Motor neuron (in vitro differentiated cells): Measurements from ENCODE around the gene RAMP3. TPM values are rescaled to one million over a fixed set of nuclear protein-coding genes. Genes with fewer than 3 reads are reported as not detected.
"Not testable (repeated sequence)": the region's sequence is repeated elsewhere in the genome, so short reads cannot be mapped to it uniquely, and the experiment has no call there.

Experiments
- ATAC-seq, 8 experiments: fragments of 200-7000 bp; cut with Tn5 transposase; replicated peaks in 6 of 8; 2 replicates each; pipeline ENCODE4 v1.8.0; 2021; ENCODE audit warnings: mild to moderate bottlenecking in 8 of 8, moderate library complexity in 8 of 8
- H3K27ac ChIP-seq, 2 donors: fragments of 250-450 bp; sonication (Bioruptor Pico); 2 replicates each; pipeline ENCODE4 v1.9.0; 2021; ENCODE audit warnings: antibody characterized with exemption in 2 of 2, mild to moderate bottlenecking in 2 of 2, moderate library complexity in 1 of 2
- H3K4me1 ChIP-seq, 2 donors: fragments of 250-450 bp; sonication (Bioruptor Pico); replicated peaks in 1 of 2; 2 replicates each; pipeline ENCODE4 v1.6.1; 2021; ENCODE audit warnings: antibody characterized with exemption in 2 of 2, mild to moderate bottlenecking in 2 of 2, moderate library complexity in 1 of 2
- H3K4me3 ChIP-seq, 5 donors: fragments of 250-450 bp; sonication (Bioruptor Pico); 2 replicates each; pipeline ENCODE4 v1.9.0; 2021; ENCODE audit warnings: antibody characterized with exemption in 5 of 5, mild to moderate bottlenecking in 5 of 5, moderate library complexity in 4 of 5
- WGBS, 10 experiments: fragments of 450-650 bp; shearing (Covaris generic); methylation state at CpG; one replicate each; pipeline ENCODE4 v1.0.0; 2022; 5-methylcytosine and 5-hydroxymethylcytosine counted together
- in situ Hi-C, 9 experiments: fragments of 400-800 bp; cut with MboI; loops; one replicate each; pipeline ENCODE4 v1.15.0; 2021; ENCODE audit warnings: low sequenced_read_pairs in 9 of 9, low pct_unique_long_range_greater_than_20kb in 2 of 9; ENCODE audit not compliant: unreplicated experiment in 9 of 9
- total RNA-seq, 8 experiments: library from RNA; unstranded; fragments of 300-600 nt; gene quantifications; 2 replicates each; pipeline versions ENCODE4 v1.2.3 to v1.2.4, GENCODE V29; 2022

RAMP3 gene
- total RNA-seq, 8 experiments from 2014 or later = 0.13 to 0.71 (median 0.31) TPM; not detected in 5

GRCh38 chr7:45151131-45151684 is 6.4 kb upstream of the RAMP3 start:
- Histone ChIP-seq H3K4me1 (no peaks in the 10 kb centered on the region), H3K4me3 (no peak overlapping the region), H3K27ac (no peak overlapping the region)
- in situ Hi-C loops = loop anchor here (10.0 to 25.0 kb wide), 5 partner anchors 104 to 714 kb away; partner anchors contain the start of gene CCDC201 (in 5 of the 9)
- 0 to 100% (median 80%) methylated on average over 1 to 2 of the region's 9 CpGs; no CpG with 5 or more reads in 5 of the 10 experiments for WGBS, 10 experiments
- ATAC-seq = no peak

GRCh38 chr7:45151967-45152366 is 5.6 kb upstream of the RAMP3 start:
- Histone ChIP-seq H3K4me1 (no peaks in the 10 kb centered on the region), H3K4me3 (no peak overlapping the region), H3K27ac (no peak overlapping the region)
- in situ Hi-C loops = loop anchor here (10.0 to 25.0 kb wide), 5 partner anchors 103 to 713 kb away; partner anchors contain the start of gene CCDC201 (in 5 of the 9)
- 5 to 60% (median 40%) methylated on average over 1 to 3 of the region's 3 CpGs; no CpG with 5 or more reads in 4 of the 10 experiments for WGBS, 10 experiments
- no peak for ATAC-seq

DNA sequence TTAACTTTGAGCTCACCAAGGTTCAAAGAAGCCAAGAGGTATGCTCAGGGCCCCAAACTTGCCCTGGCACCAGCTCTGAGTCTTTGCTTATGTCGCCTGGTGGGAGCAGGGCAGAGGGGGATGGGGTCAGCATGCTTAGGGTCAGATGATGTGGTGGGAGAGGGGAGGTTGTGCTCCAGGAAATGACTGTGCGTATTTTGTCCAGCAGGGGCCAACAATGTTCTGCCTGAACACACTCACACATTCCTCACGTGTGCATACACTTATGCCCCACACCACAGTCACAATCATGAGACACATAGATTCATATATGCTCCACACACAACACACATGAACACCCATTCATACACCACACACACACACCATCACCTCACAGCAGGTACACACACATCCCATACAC is 4.4 kb upstream of the RAMP3 start:
- no peak overlapping the region for H3K27ac ChIP-seq
- ATAC-seq = no peak
- in situ Hi-C loops = loop anchor here (10.0 to 25.0 kb wide), 5 partner anchors 102 to 712 kb away; partner anchors contain the start of gene CCDC201 (in 5 of the 9)
- 0 to 70% (median 50%) methylated on average over 1 to 3 of the region's 3 CpGs; no CpG with 5 or more reads in 4 of the 10 experiments for WGBS, 10 experiments
- no peak overlapping the region for H3K4me3 ChIP-seq
- H3K4me1 ChIP-seq = no peaks in the 10 kb centered on the region

- not testable (repeated sequence) for ATAC-seq, H3K4me1 ChIP-seq, H3K4me3 ChIP-seq, H3K27ac ChIP-seq
- 47 to 100% (median 83%) methylated on average over 2 to 8 of the region's 8 CpGs; no CpG with 5 or more reads in 1 of the 10 experiments for WGBS, 10 experiments
- in situ Hi-C loops = loop anchor here (10.0 to 25.0 kb wide), 5 partner anchors 101 to 711 kb away; partner anchors contain the start of gene CCDC201 (in 5 of the 9)
These were observed 3.7 kb upstream of the RAMP3 start for GRCh38 chr7:45153861-45154260.

DNA sequence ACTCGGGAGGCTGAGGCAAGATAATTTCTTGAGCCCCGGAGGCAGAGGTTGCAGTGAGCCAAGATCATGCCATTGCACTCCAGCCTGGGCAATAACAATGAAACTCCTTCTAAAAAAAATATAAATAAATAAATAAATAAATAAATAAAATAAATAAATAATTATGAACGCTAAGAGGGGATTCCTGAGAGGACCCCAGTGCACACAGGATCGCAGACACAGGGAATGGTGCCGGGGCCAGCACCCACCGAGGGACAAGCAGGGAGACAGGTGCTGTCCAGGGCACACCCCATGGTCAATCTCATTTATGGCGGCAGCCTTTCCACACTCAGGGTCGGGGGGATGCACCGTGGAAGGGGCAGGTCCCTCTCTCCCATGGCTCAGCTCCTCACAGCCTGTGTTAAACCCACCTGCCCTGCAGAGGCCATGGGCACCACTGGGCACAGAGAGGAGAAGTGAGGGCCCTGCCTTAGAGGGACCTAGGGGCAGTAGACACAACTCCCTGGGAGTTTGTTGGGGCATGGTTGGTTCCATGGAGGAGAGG is 2.2 kb upstream of the RAMP3 start:
- H3K4me3 ChIP-seq = no peak overlapping the region
- H3K4me1 ChIP-seq = peaks cover 0 to 3% of the 10 kb centered on the region in 2 donors
- no peak overlapping the region for H3K27ac ChIP-seq
- in situ Hi-C loops = loop anchor here (10.0 to 25.0 kb wide), 5 partner anchors 99 to 709 kb away; partner anchors contain the start of gene CCDC201 (in 5 of the 9)
- no peak for ATAC-seq
- WGBS, 10 experiments = 72 to 100% (median 93%) methylated on average over 1 to 5 of the region's 9 CpGs; no CpG with 5 or more reads in 3 of the 10 experiments

DNA sequence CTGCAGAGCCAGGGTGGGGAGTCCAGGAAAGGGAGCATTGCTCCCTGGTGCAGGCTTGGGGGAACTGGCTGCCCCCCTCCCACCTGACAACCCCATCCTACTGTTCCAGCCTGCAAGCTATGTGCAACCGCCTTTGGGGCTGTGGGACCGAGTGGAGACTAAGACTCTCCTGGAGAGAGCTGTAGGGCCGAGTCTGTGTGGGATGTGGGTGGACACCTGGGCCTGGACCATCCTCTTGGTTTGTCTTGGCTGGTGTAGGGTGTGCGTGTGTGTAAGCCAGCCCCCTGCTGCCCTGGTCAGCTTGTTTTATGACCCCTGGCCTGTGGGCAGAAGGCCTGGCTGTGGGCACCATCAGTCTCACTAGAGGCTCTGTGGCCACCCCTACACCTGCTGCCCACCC is 1.6 kb upstream of the RAMP3 start:
- in situ Hi-C loops = loop anchor here (10.0 to 25.0 kb wide), 5 partner anchors 99 to 709 kb away; partner anchors contain the start of gene CCDC201 (in 5 of the 9)
- Histone ChIP-seq H3K27ac (no peak overlapping the region), H3K4me1 (peaks cover 4 to 8% of the 10 kb centered on the region in 2 donors), H3K4me3 (no peak overlapping the region)
- ATAC-seq = no peak
- 83 to 100% (median 100%) methylated on average over 1 to 2 of the region's 4 CpGs; no CpG with 5 or more reads in 7 of the 10 experiments for WGBS, 10 experiments

- Histone ChIP-seq H3K4me1 (peaks cover 4 to 8% of the 10 kb centered on the region in 2 donors), H3K27ac (no peak overlapping the region), H3K4me3 (no peak overlapping the region)
- WGBS, 10 experiments = 60 to 100% (median 95%) methylated on average over 1 to 4 of the region's 8 CpGs; no CpG with 5 or more reads in 3 of the 10 experiments
- in situ Hi-C loops = loop anchor here (10.0 to 25.0 kb wide), 5 partner anchors 98 to 708 kb away; partner anchors contain the start of gene CCDC201 (in 5 of the 9)
- ATAC-seq = no peak
These were observed 897 bp upstream of the RAMP3 start for GRCh38 chr7:45156516-45157272.

DNA sequence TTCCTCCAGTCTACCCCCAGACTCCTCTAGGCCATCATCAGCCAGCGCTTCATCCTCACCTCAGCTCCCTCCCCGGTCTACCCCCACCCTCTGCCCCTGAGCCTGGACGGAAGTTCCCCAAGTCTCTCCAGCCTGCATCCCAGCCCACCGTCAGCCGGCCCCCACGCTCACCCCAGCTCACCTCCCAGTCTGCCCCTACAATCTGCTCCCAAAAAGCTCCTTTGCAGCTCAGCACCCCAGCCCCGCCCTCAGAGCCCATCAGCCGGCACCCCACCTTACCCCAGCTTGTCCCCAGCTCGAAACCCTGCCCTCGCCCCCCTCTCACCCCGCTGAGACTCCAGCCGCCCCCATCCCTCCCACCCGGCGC is 322 bp upstream of the RAMP3 start:
- no CpG with 5 or more reads among the region's 14 CpGs for WGBS, 10 experiments
- Histone ChIP-seq H3K4me1 (peaks cover 4 to 8% of the 10 kb centered on the region in 2 donors), H3K27ac (no peak overlapping the region), H3K4me3 (peak overlapping the region in 2 of 5 donors; percentile 8 to 10)
- no peak for ATAC-seq
- in situ Hi-C loops = loop anchor here (10.0 to 25.0 kb wide), 5 partner anchors 98 to 708 kb away; partner anchors contain the start of gene CCDC201 (in 5 of the 9)

GRCh38 chr7:45158471-45158870 is 880 bp downstream of the RAMP3 start:
- Histone ChIP-seq H3K4me1 (peaks cover 4 to 8% of the 10 kb centered on the region in 2 donors), H3K4me3 (no peak overlapping the region), H3K27ac (no peak overlapping the region)
- in situ Hi-C loops = loop anchor here (10.0 to 25.0 kb wide), 5 partner anchors 96 to 706 kb away; partner anchors contain the start of gene CCDC201 (in 5 of the 9)
- WGBS, 10 experiments = 0 to 100% (median 100%) methylated on average over 1 of the region's 1 CpG; no CpG with 5 or more reads in 7 of the 10 experiments
- ATAC-seq = no peak

GRCh38 chr7:45159296-45159695 is 1.7 kb downstream of the RAMP3 start:
- Histone ChIP-seq H3K27ac (no peak overlapping the region), H3K4me1 (peaks cover 4 to 8% of the 10 kb centered on the region in 2 donors), H3K4me3 (no peak overlapping the region)
- in situ Hi-C loops = loop anchor here (10.0 to 25.0 kb wide), 5 partner anchors 96 to 706 kb away; partner anchors contain the start of gene CCDC201 (in 5 of the 9)
- WGBS, 10 experiments = 29 to 100% (median 80%) methylated on average over 1 to 2 of the region's 4 CpGs; no CpG with 5 or more reads in 5 of the 10 experiments
- ATAC-seq = no peak

DNA sequence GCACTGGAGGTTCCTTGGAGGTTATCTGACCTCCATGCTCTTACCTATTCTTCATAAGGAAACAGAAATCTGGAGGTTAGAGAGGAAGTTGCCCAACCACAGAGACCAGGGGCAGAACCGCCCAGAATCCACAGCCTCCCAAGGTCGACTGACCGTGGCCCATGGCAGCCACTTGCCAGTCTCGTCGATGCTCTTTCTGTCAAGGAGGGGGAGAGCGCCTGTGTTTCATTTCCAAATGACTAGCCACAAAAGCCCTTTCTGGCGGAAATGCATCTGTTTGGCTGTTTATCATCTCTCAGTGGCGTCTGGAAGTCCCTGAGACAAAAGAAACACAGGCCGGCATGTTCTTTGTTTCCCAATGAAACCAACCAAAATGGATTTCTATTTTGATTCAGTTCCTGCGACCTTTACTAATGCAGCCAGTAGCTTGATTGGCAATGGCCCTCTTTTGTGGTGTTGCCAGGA is 2.9 kb downstream of the RAMP3 start:
- peak in 3 of 8 experiments; percentile 38 to 48 (median 39) for ATAC-seq
- in situ Hi-C loops = loop anchor here in 6 of 9 experiments (25.0 kb wide), 2 partner anchors 102 to 702 kb away; partner anchors contain the start of gene CCDC201 (in 5 of the 6)
- 14 to 61% (median 30%) methylated on average over 1 to 10 of the region's 10 CpGs; no CpG with 5 or more reads in 3 of the 10 experiments for WGBS, 10 experiments
- Histone ChIP-seq H3K4me1 (peaks cover 4 to 8% of the 10 kb centered on the region in 2 donors), H3K4me3 (no peak overlapping the region), H3K27ac (no peak overlapping the region)

DNA sequence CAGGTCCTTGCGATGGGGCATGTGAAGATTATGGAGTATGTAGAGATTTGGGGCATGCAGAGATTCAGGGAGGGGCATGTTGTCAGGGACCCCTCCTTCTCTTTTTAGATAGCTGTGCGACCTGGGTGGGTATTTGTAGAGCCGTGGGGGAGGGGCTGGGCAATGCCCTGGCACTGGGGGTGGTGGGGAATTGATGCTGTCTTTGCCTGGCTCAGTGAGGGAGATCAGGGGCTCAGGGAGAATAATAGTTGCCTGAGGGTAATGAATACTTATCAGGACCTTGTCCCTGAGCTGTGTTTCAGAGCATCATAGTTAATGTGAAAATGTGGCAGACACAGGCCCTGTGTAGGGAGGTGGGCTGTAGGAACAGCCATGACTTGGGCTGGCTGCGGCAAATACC is 3.5 kb downstream of the RAMP3 start:
- in situ Hi-C loops = loop anchor here in 6 of 9 experiments (25.0 kb wide), 2 partner anchors 101 to 701 kb away; partner anchors contain the start of gene CCDC201 (in 5 of the 6)

More for the DNA sequence above, 3.5 kb downstream of the RAMP3 start:
- H3K4me1 ChIP-seq = peaks cover 4 to 8% of the 10 kb centered on the region in 2 donors
- H3K27ac ChIP-seq = no peak overlapping the region
- 20% methylated on average over 1 of the region's 4 CpGs; no CpG with 5 or more reads in 9 of the 10 experiments for WGBS, 10 experiments
- no peak overlapping the region for H3K4me3 ChIP-seq
- ATAC-seq = no peak
